OCI-LY7 (cell line): ENCODE results near the gene SNRK. TPM values are rescaled to one million over a fixed set of nuclear protein-coding genes. Genes with fewer than 3 reads are reported as not detected.

Experiments used
- BruUV-seq: library from RNA; stranded (reverse); fragments of 400-500 nt; replicated peaks from 2 replicates; lab custom pipeline; 2021; lab: Mats Ljungman, UMichigan
- CTCF ChIA-PET: fragments of 300-600 bp; sonication (Branson Sonifier 250); formaldehyde crosslinking; loops from one replicate; lab custom pipeline; 2022; ENCODE audit warnings: antibody characterized with exemption; ENCODE audit not compliant: unreplicated experiment; lab: Charles Lee
- POLR2A ChIA-PET: fragments of 300-600 bp; sonication (Branson Sonifier 250); formaldehyde crosslinking; loops from one replicate; lab custom pipeline; 2022; ENCODE audit warnings: antibody characterized with exemption; lab: Charles Lee
- DNase-seq: peaks from one replicate; pipeline ENCODE4 v3.0.0-alpha.2; 2015; ENCODE audit warnings: low spot score
- H2AFZ ChIP-seq: fragments of 200-600 bp; sonication (generic), shearing (Covaris generic); 2 replicates; pipeline ENCODE4 v1.6.1; 2014; ENCODE audit warnings: mild to moderate bottlenecking, antibody characterized with exemption, low read length, moderate library complexity
- H3K27ac ChIP-seq: fragments of 200-600 bp; sonication (generic); 2 replicates; pipeline ENCODE4 v1.5.1; 2014; ENCODE audit warnings: mixed run types, low read depth, mild to moderate bottlenecking, moderate library complexity, low read length, inconsistent platforms; ENCODE audit not compliant: poor library complexity, severe bottlenecking
- H3K36me3 ChIP-seq: fragments of 200-600 bp; sonication (generic); 2 replicates; pipeline ENCODE4 v1.6.1; 2014; ENCODE audit warnings: mild to moderate bottlenecking, antibody characterized with exemption, low read length, moderate library complexity, mixed read lengths; ENCODE audit not compliant: insufficient read depth
- H3K4me1 ChIP-seq: fragments of 200-600 bp; sonication (generic); 2 replicates; pipeline ENCODE4 v1.5.1; 2014; ENCODE audit warnings: mild to moderate bottlenecking, low read length; ENCODE audit not compliant: insufficient read depth, poor library complexity, severe bottlenecking
- H3K4me2 ChIP-seq: fragments of 200-600 bp; sonication (generic); 2 replicates; pipeline ENCODE4 v1.6.1; 2014; ENCODE audit warnings: mild to moderate bottlenecking, low read length
- H3K4me3 ChIP-seq: fragments of 200-600 bp; sonication (generic); 2 replicates; pipeline ENCODE4 v1.5.1; 2014; ENCODE audit warnings: mild to moderate bottlenecking, low read depth, low read length; ENCODE audit not compliant: poor library complexity, severe bottlenecking
- H3K79me2 ChIP-seq: fragments of 200-600 bp; sonication (generic); 2 replicates; pipeline ENCODE4 v1.6.1; 2016; ENCODE audit warnings: low read depth, mild to moderate bottlenecking, low read length, moderate library complexity, mixed read lengths; ENCODE audit not compliant: insufficient read depth
- H3K9me2 ChIP-seq: fragments of 200-600 bp; sonication (generic); 2 replicates; pipeline ENCODE4 v1.6.1; 2016; ENCODE audit warnings: mild to moderate bottlenecking, low read length, mixed read lengths; ENCODE audit not compliant: insufficient read depth
- H3K9me3 ChIP-seq: fragments of 200-600 bp; sonication (generic); 2 replicates; pipeline ENCODE4 v1.6.1; 2014; ENCODE audit warnings: mild to moderate bottlenecking, mixed run types, low read length, mixed read lengths
- H4K20me1 ChIP-seq: fragments of 200-600 bp; sonication (generic); 2 replicates; pipeline ENCODE4 v1.6.1; 2014; ENCODE audit warnings: mild to moderate bottlenecking, antibody characterized with exemption, low read length, moderate library complexity, mixed read lengths; ENCODE audit not compliant: insufficient read depth
- EZH2phosphoT487 ChIP-seq: fragments of 200-600 bp; sonication (generic); IDR thresholded peaks from 2 replicates; pipeline ENCODE4 v1.6.1; 2018; ENCODE audit warnings: low read depth, borderline replicate concordance, mild to moderate bottlenecking, mixed run types, antibody characterized with exemption, low read length, moderate library complexity, mixed read lengths
- intact Hi-C: fragments of 100-400 bp; cut with micrococcal nuclease; formaldehyde crosslinking; loops from one replicate; pipeline ENCODE4 v1.10.0; 2022; ENCODE audit not compliant: unreplicated experiment
- total RNA-seq, 2 experiments: library from RNA; depleted of rRNA in 1 of 2; stranded (reverse); fragments of >200 nt in 1 of 2; shearing (Covaris generic) in 1 of 2; gene quantifications; 2 replicates each; pipeline ENCODE4 v1.2.3, GENCODE V29; 2014 to 2022
- TF ChIP-seq, protein P1 (sequence below): fragments of 200-600 bp; sonication (generic); conservative IDR thresholded peaks from 2 replicates; pipeline ENCODE4 v1.5.1; 2014; ENCODE audit warnings: mild to moderate bottlenecking, antibody characterized with exemption, low read length, moderate library complexity, mixed read lengths

Gene SNRK
- total RNA-seq, 2 experiments from 2014 or later, result 15.5 TPM

DNA sequence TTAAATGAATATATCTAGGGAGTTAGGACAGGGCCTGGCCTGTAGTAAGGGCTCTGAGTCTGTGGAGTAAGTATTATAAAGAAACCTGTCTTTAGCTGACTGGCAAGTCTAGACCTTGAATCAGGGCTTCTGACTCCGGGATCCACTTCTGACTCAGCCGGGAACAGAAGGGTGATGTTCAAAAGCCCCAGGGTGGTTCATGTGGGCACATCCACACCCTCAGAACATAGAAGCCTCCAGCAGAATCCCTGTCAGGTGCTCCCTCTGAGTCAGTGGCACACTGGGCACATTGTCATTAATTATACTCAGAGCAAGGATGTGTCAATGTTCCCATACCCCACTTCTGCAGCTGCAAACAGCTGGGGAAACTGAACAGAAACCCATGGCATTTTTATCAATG lies 26.7 kb upstream of the SNRK start:
- intact Hi-C loops, result no loop called here
- H3K4me1 ChIP-seq, result no peaks in the 10 kb centered on the region
- TF ChIP-seq EZH2phosphoT487, result no peak
- no peaks in the 10 kb centered on the region for H3K79me2 ChIP-seq
- DNase-seq, result no peak
- H3K9me2 ChIP-seq, result no peaks in the 10 kb centered on the region
- no TSS peak for BruUV-seq
- no peaks in the 10 kb centered on the region for H3K9me3 ChIP-seq
- no peaks in the 10 kb centered on the region for H3K36me3 ChIP-seq
- ChIA-PET CTCF (no interaction called here), POLR2A (interaction anchor here (1.0 kb wide), 1 partner anchor 14 kb away, joined by 4 read pairs; no protein-coding TSS in a partner anchor)
- no peaks in the 10 kb centered on the region for H4K20me1 ChIP-seq
- no peak overlapping the region for H3K4me2 ChIP-seq
- H2AFZ ChIP-seq, result no peak overlapping the region
- H3K4me3 ChIP-seq, result no peak overlapping the region
- H3K27ac ChIP-seq, result no peak overlapping the region

DNA sequence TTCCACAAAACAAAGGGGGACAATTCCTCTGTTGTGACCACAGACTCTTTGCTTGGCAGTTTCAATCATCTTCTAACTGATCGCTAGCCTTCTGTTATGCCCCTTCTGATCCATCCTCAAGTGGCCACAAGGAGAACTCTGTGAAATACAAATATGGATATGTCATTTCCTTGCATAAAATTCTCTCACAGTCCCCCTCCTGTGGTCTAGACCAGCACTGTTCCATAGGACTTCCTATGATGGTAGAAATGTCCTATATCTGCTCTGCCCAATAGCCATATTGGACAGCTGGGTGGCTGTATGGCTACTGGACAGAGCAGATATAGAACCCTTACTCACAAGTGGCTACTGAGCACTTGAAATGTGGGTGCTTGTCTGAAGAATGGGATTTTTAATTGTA lies 25.9 kb upstream of the SNRK start:
- no peak overlapping the region for H3K4me3 ChIP-seq
- H4K20me1 ChIP-seq, result no peaks in the 10 kb centered on the region
- ChIA-PET POLR2A (interaction anchor here (1.0 kb wide), 1 partner anchor 15 kb away, joined by 4 read pairs; no protein-coding TSS in a partner anchor), CTCF (no interaction called here)
- no peak overlapping the region for H3K4me2 ChIP-seq
- no peaks in the 10 kb centered on the region for H3K4me1 ChIP-seq
- intact Hi-C loops, result no loop called here
- H3K36me3 ChIP-seq, result no peaks in the 10 kb centered on the region
- no peak overlapping the region for H2AFZ ChIP-seq
- no peaks in the 10 kb centered on the region for H3K9me2 ChIP-seq
- no peaks in the 10 kb centered on the region for H3K9me3 ChIP-seq
- H3K27ac ChIP-seq, result no peak overlapping the region
- no peak for TF ChIP-seq EZH2phosphoT487
- TF ChIP-seq, protein P1, sequence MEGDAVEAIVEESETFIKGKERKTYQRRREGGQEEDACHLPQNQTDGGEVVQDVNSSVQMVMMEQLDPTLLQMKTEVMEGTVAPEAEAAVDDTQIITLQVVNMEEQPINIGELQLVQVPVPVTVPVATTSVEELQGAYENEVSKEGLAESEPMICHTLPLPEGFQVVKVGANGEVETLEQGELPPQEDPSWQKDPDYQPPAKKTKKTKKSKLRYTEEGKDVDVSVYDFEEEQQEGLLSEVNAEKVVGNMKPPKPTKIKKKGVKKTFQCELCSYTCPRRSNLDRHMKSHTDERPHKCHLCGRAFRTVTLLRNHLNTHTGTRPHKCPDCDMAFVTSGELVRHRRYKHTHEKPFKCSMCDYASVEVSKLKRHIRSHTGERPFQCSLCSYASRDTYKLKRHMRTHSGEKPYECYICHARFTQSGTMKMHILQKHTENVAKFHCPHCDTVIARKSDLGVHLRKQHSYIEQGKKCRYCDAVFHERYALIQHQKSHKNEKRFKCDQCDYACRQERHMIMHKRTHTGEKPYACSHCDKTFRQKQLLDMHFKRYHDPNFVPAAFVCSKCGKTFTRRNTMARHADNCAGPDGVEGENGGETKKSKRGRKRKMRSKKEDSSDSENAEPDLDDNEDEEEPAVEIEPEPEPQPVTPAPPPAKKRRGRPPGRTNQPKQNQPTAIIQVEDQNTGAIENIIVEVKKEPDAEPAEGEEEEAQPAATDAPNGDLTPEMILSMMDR, result no peak
- BruUV-seq, result no TSS peak
- no peak for DNase-seq
- H3K79me2 ChIP-seq, result no peaks in the 10 kb centered on the region

GRCh38 chr3:43262194-43262593 lies 24.1 kb upstream of the SNRK start:
- intact Hi-C loops, result no loop called here

More at GRCh38 chr3:43262194-43262593, 24.1 kb upstream of the SNRK start:
- Histone ChIP-seq H3K4me3 (no peak overlapping the region), H3K79me2 (no peaks in the 10 kb centered on the region), H3K4me2 (no peak overlapping the region), H3K4me1 (no peaks in the 10 kb centered on the region), H3K27ac (no peak overlapping the region), H3K36me3 (no peaks in the 10 kb centered on the region), H2AFZ (no peak overlapping the region), H3K9me2 (no peaks in the 10 kb centered on the region), H3K9me3 (no peaks in the 10 kb centered on the region), H4K20me1 (no peaks in the 10 kb centered on the region)
- DNase-seq, result no peak
- POLR2A ChIA-PET, result no interaction called here
- TF ChIP-seq, protein P1, result no peak
- TF ChIP-seq EZH2phosphoT487, result no peak
- CTCF ChIA-PET, result no interaction called here
- no TSS peak for BruUV-seq
